K562 (cell line): ENCODE data around the gene GALR1. TPM values are rescaled to one million over a fixed set of nuclear protein-coding genes. Genes with fewer than 3 reads are reported as not detected.

ENCODE experiments used
- ATAC-seq: fragments of 200-7000 bp; cut with Tn5 transposase; 3 replicates; pipeline ENCODE4 v1.9.1; 2020; ENCODE audit warnings: moderate library complexity
- BruUV-seq: library from RNA; stranded (reverse); fragments of 400-500 nt; replicated peaks from 2 replicates; lab custom pipeline; 2021; lab: Mats Ljungman, UMichigan
- CTCF ChIA-PET: fragments of 300-600 bp; formaldehyde crosslinking; extraction: SDS; loops from one replicate; lab custom pipeline; 2021; ENCODE audit warnings: low intra/inter-chr PET ratio; lab: Yijun Ruan, JAX
- POLR2A ChIA-PET: fragments of 300-600, 350-650 bp; sonication (Branson Sonifier 250); formaldehyde crosslinking; extraction: SDS; loops from one replicate; lab custom pipeline; 2021; ENCODE audit warnings: antibody characterized with exemption, inconsistent platforms; lab: Yijun Ruan, JAX
- DNase-seq, 4 experiments: peaks; one replicate each; pipeline versions ENCODE4 v3.0.0 to v3.0.0-alpha.2; 2011 to 2018; ENCODE audit warnings: low spot score in 3 of 4, mixed read lengths in 3 of 4; ENCODE audit errors: extremely low read depth in 1 of 4
- FAIRE-seq: peaks from 2 replicates; lab custom pipeline; 2011; peaks lifted over from hg19 to GRCh38; lab: Jason Lieb, UNC
- H2AFZ ChIP-seq: 2 replicates; pipeline ENCODE4 v1.6.0; 2011; ENCODE audit warnings: low read depth, low read length, control low read depth, inconsistent platforms
- H3K27ac ChIP-seq: fragments of 200-600 bp; 3 replicates; pipeline ENCODE4 v1.8.0; 2011; ENCODE audit warnings: low read depth, mild to moderate bottlenecking, control low read depth, inconsistent platforms, low read length, moderate library complexity, mixed read lengths; ENCODE audit errors: extremely low read depth
- H3K27me3 ChIP-seq, 2 experiments: fragments of 300-600 bp in 1 of 2; 2 replicates in 1 of 2; 3 replicates in 1 of 2; pipeline versions ENCODE4 v1.6.0 to v1.8.0; 2011; ENCODE audit warnings: inconsistent platforms in 2 of 2, low read length in 2 of 2, mild to moderate bottlenecking in 1 of 2, mixed read lengths in 1 of 2, moderate library complexity in 1 of 2; ENCODE audit not compliant: control insufficient read depth in 2 of 2, insufficient read depth in 2 of 2
- H3K36me3 ChIP-seq: fragments of 300-600 bp; 3 replicates; pipeline ENCODE4 v1.8.0; 2011; ENCODE audit warnings: mild to moderate bottlenecking, low read length, inconsistent platforms; ENCODE audit not compliant: control insufficient read depth, insufficient read depth
- H3K4me1 ChIP-seq, 2 experiments: fragments of 200-600 bp in 1 of 2; replicated peaks in 1 of 2; 2 replicates in 1 of 2; 3 replicates in 1 of 2; pipeline versions ENCODE4 v1.5.1 to v1.8.0; 2011; ENCODE audit warnings: inconsistent platforms in 2 of 2, low read length in 2 of 2, mild to moderate bottlenecking in 1 of 2, mixed read lengths in 1 of 2, moderate library complexity in 1 of 2; ENCODE audit not compliant: control insufficient read depth in 2 of 2, insufficient read depth in 2 of 2
- H3K4me2 ChIP-seq: 2 replicates; pipeline ENCODE4 v1.6.1; 2011; ENCODE audit warnings: low read length, control low read depth, inconsistent platforms, mixed read lengths; ENCODE audit not compliant: insufficient read depth
- H3K4me3 ChIP-seq: fragments of 200-600 bp; sonication (generic), shearing (Covaris generic); 2 replicates; pipeline ENCODE4 v1.5.1; 2016; ENCODE audit warnings: control low read depth, inconsistent platforms
- H3K79me2 ChIP-seq: fragments of 200-600 bp; 3 replicates; pipeline ENCODE4 v1.8.0; 2011; ENCODE audit warnings: low read length, inconsistent platforms; ENCODE audit not compliant: control insufficient read depth, insufficient read depth
- H3K9ac ChIP-seq, 2 experiments: 2 replicates each; pipeline versions ENCODE4 v1.6.0 to v1.6.1; 2011; ENCODE audit warnings: low read depth in 2 of 2, low read length in 2 of 2, control low read depth in 1 of 2, inconsistent platforms in 1 of 2, mild to moderate bottlenecking in 1 of 2, mixed read lengths in 1 of 2; ENCODE audit not compliant: insufficient read depth in 1 of 2
- H3K9me1 ChIP-seq: one replicate; pipeline ENCODE4 v1.6.0; 2011; ENCODE audit warnings: inconsistent platforms, mild to moderate bottlenecking, low read length, moderate library complexity; ENCODE audit not compliant: control insufficient read depth, insufficient read depth
- H3K9me3 ChIP-seq: replicated peaks from 2 replicates; pipeline ENCODE4 v1.5.1; 2011; ENCODE audit warnings: low read depth, low read length, inconsistent platforms; ENCODE audit not compliant: control insufficient read depth, insufficient read depth
- H4K20me1 ChIP-seq: replicated peaks from 2 replicates; pipeline ENCODE4 v1.6.1; 2011; ENCODE audit warnings: low read length, inconsistent platforms, mixed read lengths; ENCODE audit not compliant: control insufficient read depth, insufficient read depth
- ARID1B ChIP-seq: fragments of 450-650 bp; IDR thresholded peaks from 2 replicates; pipeline ENCODE4 v1.6.1; 2016; ENCODE audit warnings: antibody characterized with exemption, mild to moderate bottlenecking, inconsistent platforms
- CBX3 ChIP-seq, 2 experiments: IDR thresholded peaks; 1 replicate in 1 of 2; 2 replicates in 1 of 2; pipeline ENCODE4 v1.6.1; 2012; ENCODE audit warnings: inconsistent platforms in 2 of 2, low read length in 2 of 2, borderline replicate concordance in 1 of 2, control low read depth in 1 of 2
- CEBPB ChIP-seq: fragments of 450-650 bp; IDR thresholded peaks from 2 replicates; pipeline ENCODE4 v1.6.1; 2016; ENCODE audit warnings: missing genetic modification characterization, missing compliant biosample characterization
- DACH1 ChIP-seq: fragments of 450-650 bp; IDR thresholded peaks from 2 replicates; pipeline ENCODE4 v1.6.1; 2018; ENCODE audit not compliant: partially characterized antibody
- SAP30 ChIP-seq: fragments of 200-600 bp; sonication (generic); IDR thresholded peaks from 2 replicates; pipeline ENCODE4 v1.6.1; 2012; ENCODE audit warnings: borderline replicate concordance, low read depth, mild to moderate bottlenecking, moderate library complexity, low read length, control low read depth, inconsistent platforms; ENCODE audit not compliant: insufficient read depth, poor library complexity, severe bottlenecking
- WGBS: fragments of 100-300 bp; shearing (Covaris generic); methylation state at CpG from one replicate; pipeline ENCODE4 v1.1.6; 2016; ENCODE audit warnings: low coverage, mixed read lengths; ENCODE audit not compliant: insufficient coverage; ENCODE audit errors: missing lambda C conversion rate; 5-methylcytosine and 5-hydroxymethylcytosine counted together
- in situ Hi-C: fragments of 300-500 bp; cut with MboI; formaldehyde crosslinking; loops from 4 replicates; pipeline ENCODE4 v1.15.0; 2018; ENCODE audit warnings: inconsistent platforms, mixed read lengths
- intact Hi-C: fragments of 100-400 bp; cut with micrococcal nuclease; formaldehyde crosslinking; loops from 2 replicates; pipeline ENCODE4 v1.14.2; 2022
- polyA plus RNA-seq, 8 experiments: library from polyadenylated mRNA; depleted of rRNA in 4 of 8; stranded (reverse) in 5 of 8; unstranded in 3 of 8; fragments of >200 nt; fragmentation: Nextera tagmentation in 2 of 8; fragmentation: Illumina TruSeq in 1 of 8; extraction: Ambion mirVana in 2 of 8; extraction: Trizol in 1 of 8; gene quantifications; 2 replicates each; pipeline versions ENCODE4 v1.2.1 to v1.2.3, GENCODE V29; 2011 to 2014; ENCODE audit warnings: inconsistent platforms in 1 of 8, missing spikeins in 1 of 8
- total RNA-seq, 7 experiments: library from RNA; depleted of rRNA in 6 of 7; stranded (reverse); fragments of >200 nt in 6 of 7; fragmentation: Illumina TruSeq in 2 of 7; extraction: Trizol in 2 of 7; gene quantifications; 2 replicates each; pipeline versions ENCODE4 v1.2.1 to v1.2.3, GENCODE V29; 2011 to 2021; ENCODE audit warnings: low replicate concordance in 1 of 7
- TF ChIP-seq, protein P1 (sequence below): conservative IDR thresholded peaks from 2 replicates; pipeline ENCODE4 v1.6.1; 2011; ENCODE audit warnings: low read depth, mild to moderate bottlenecking, low read length; ENCODE audit not compliant: control insufficient read depth
- TF ChIP-seq, protein P2 (sequence below): fragments of 250-450 bp; sonication (Bioruptor Pico); IDR thresholded peaks from 2 replicates; pipeline ENCODE4 v1.5.0; 2021

GALR1 gene
- total and polyA plus RNA-seq, 9 of the 15 experiments (the other 6 are each of a cell fraction or from before 2014, with no cell fraction given), result not detected

DNA sequence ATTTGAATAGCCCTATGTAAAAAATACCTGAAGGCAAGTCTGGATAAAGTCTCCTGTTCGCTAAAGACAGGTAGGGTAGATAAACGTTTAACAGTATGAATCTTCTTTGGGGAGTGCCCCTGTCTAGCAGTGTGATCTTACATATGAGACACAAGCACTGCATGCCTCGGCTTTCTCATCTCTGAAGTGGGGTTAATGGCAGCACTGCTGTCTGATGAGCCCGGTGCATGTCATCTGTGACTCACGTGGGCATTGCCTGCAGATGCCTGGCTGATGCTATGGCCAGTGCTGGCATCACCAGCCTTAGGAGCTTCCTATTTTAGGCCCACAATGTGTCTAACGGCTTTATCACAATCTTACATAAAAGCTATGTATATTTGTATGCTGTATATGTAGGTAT is 50.1 kb downstream of the GALR1 start:
- no peaks in the 10 kb centered on the region for H3K9me3 ChIP-seq
- BruUV-seq, result no TSS peak
- H3K27ac ChIP-seq, result no peak overlapping the region
- no peak for FAIRE-seq
- 0% methylated on average over 6 of the region's 6 CpGs for WGBS
- intact Hi-C loops, result no loop called here
- TF ChIP-seq SAP30, result no peak
- no peak for TF ChIP-seq CEBPB (tag)
- TF ChIP-seq CBX3 (IDR thresholded peaks at IDR 0.05; ENCODE audit: borderline replicate concordance in 1 of 2, low read length in 2 of 2), result no peak
- in situ Hi-C loops, result no loop called here
- H3K27me3 ChIP-seq, result peaks cover 0 to 4% of the 10 kb centered on the region in 2 experiments; a peak in 2 of 5 replicates
- H3K4me2 ChIP-seq, result no peak overlapping the region
- no peak overlapping the region for H3K9ac ChIP-seq
- H3K9me1 ChIP-seq, result no peaks in the 10 kb centered on the region
- H3K36me3 ChIP-seq, result no peaks in the 10 kb centered on the region
- POLR2A ChIA-PET, result no interaction called here
- H3K4me1 ChIP-seq, result no peaks in the 10 kb centered on the region
- H3K4me3 ChIP-seq, result no peak overlapping the region
- CTCF ChIA-PET, result no interaction called here
- H3K79me2 ChIP-seq, result no peaks in the 10 kb centered on the region
- no peaks in the 10 kb centered on the region for H4K20me1 ChIP-seq
- DNase-seq, result no peak
- ATAC-seq, result no peak
- H2AFZ ChIP-seq, result no peak overlapping the region

DNA sequence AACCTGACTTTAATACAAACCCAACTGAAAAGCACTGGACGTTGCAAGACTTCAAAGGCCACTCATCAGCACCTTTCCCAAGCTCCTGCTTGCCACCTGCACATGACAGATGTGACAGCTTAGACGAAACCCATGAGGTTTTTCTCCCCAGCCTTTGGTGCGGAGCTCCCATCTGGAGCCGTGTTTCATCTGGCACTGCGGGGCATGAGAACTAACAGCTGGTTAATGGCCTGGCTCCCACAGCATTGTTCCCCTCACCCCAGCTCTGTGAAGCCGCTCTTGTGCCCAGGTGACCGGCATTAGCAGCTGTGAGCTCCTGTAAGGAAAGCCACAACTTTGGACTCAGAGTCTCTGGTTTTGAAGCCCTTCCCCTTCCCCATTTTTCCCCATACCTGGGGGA is 50.9 kb downstream of the GALR1 start:
- CTCF ChIA-PET, result interaction anchor here (0.6 kb wide), 1 partner anchor 991 kb away, joined by 3 read pairs; no protein-coding TSS in a partner anchor
- no peak for ATAC-seq
- H2AFZ ChIP-seq, result no peak overlapping the region
- TF ChIP-seq, protein P1, sequence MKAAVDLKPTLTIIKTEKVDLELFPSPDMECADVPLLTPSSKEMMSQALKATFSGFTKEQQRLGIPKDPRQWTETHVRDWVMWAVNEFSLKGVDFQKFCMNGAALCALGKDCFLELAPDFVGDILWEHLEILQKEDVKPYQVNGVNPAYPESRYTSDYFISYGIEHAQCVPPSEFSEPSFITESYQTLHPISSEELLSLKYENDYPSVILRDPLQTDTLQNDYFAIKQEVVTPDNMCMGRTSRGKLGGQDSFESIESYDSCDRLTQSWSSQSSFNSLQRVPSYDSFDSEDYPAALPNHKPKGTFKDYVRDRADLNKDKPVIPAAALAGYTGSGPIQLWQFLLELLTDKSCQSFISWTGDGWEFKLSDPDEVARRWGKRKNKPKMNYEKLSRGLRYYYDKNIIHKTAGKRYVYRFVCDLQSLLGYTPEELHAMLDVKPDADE, result no peak
- TF ChIP-seq ARID1B (no peak), DACH1 (no peak)
- TF ChIP-seq, protein P2, sequence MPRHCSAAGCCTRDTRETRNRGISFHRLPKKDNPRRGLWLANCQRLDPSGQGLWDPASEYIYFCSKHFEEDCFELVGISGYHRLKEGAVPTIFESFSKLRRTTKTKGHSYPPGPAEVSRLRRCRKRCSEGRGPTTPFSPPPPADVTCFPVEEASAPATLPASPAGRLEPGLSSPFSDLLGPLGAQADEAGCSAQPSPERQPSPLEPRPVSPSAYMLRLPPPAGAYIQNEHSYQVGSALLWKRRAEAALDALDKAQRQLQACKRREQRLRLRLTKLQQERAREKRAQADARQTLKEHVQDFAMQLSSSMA (CRISPR knock-in tag), result no peak
- POLR2A ChIA-PET, result no interaction called here
- 0% methylated on average over 7 of the region's 7 CpGs for WGBS
- H3K27ac ChIP-seq, result no peak overlapping the region
- H3K27me3 ChIP-seq, result peaks cover 0 to 4% of the 10 kb centered on the region in 2 experiments; a peak in 2 of 5 replicates
- H3K4me2 ChIP-seq, result no peak overlapping the region
- no TSS peak for BruUV-seq
- no peaks in the 10 kb centered on the region for H4K20me1 ChIP-seq
- no peak for FAIRE-seq
- no peak overlapping the region for H3K4me3 ChIP-seq
- intact Hi-C loops, result no loop called here
- no peaks in the 10 kb centered on the region for H3K9me1 ChIP-seq
- H3K79me2 ChIP-seq, result no peaks in the 10 kb centered on the region
- in situ Hi-C loops, result no loop called here
- H3K4me1 ChIP-seq, result no peaks in the 10 kb centered on the region
- H3K9ac ChIP-seq, result no peak overlapping the region
- H3K9me3 ChIP-seq, result no peaks in the 10 kb centered on the region
- DNase-seq, result no peak
- H3K36me3 ChIP-seq, result no peaks in the 10 kb centered on the region
